ENCODE measurements around the gene FTO.

DNA sequence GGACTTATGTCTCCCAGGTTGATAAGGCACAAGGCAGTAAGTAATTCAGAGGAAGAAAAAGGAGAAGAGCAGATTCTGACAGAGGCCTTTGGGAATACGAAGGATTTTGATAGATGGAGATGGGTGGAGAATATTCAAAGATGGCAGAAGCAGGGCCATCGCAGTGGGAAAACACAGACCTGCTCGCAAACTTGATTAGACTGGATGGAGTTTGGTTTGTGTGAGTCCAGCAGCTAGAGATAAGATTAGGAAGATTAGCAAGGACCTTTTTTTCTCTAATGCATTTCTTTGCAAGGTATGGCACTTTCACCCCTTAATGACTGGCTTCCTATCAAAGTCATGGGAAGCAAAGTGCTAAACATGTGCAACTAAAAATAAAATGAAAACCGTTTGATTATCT lies 196.7 kb downstream of the FTO start:
- TF ChIP-seq, protein P1, sequence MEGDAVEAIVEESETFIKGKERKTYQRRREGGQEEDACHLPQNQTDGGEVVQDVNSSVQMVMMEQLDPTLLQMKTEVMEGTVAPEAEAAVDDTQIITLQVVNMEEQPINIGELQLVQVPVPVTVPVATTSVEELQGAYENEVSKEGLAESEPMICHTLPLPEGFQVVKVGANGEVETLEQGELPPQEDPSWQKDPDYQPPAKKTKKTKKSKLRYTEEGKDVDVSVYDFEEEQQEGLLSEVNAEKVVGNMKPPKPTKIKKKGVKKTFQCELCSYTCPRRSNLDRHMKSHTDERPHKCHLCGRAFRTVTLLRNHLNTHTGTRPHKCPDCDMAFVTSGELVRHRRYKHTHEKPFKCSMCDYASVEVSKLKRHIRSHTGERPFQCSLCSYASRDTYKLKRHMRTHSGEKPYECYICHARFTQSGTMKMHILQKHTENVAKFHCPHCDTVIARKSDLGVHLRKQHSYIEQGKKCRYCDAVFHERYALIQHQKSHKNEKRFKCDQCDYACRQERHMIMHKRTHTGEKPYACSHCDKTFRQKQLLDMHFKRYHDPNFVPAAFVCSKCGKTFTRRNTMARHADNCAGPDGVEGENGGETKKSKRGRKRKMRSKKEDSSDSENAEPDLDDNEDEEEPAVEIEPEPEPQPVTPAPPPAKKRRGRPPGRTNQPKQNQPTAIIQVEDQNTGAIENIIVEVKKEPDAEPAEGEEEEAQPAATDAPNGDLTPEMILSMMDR (IDR thresholded peaks at IDR 0.05; ENCODE audit: insufficient read depth, low read length, poor library complexity, severe bottlenecking), result no peak
- no peak for TF ChIP-seq EZH2phosphoT487 (conservative IDR thresholded peaks at IDR 0.05; ENCODE audit: low read length)
